Daoy (cell line): ENCODE measurements around the gene RHBG. TPM values are rescaled to one million over a fixed set of nuclear protein-coding genes. Genes with fewer than 3 reads are reported as not detected.
"Not testable (repeated sequence)": the region's sequence is repeated elsewhere in the genome, so short reads cannot be mapped to it uniquely, and the experiment has no call there.

ENCODE experiments used
- DNase-seq: peaks from one replicate; pipeline ENCODE4 v3.0.0-alpha.2; 2015; ENCODE audit warnings: low read depth
- total RNA-seq: library from RNA; depleted of rRNA; stranded (reverse); fragments of >200 nt; shearing (Covaris generic); gene quantifications from 2 replicates; pipeline ENCODE4 v1.2.3, GENCODE V29; 2014; rRNA removed

RHBG gene
- 0.06 TPM in 1 of 2 replicates, not detected in the other for total RNA-seq

- peak; percentile 33 for DNase-seq
Measured at GRCh38 chr1:156368889-156369684, at the start of gene RHBG. TSS of gene RHBG (plus strand) at chr1:156369211. CDS start at chr1:156369250, 39 bp downstream.

GRCh38 chr1:156319664-156320063 lies 49.3 kb upstream of the RHBG start:
- DNase-seq: no peak

DNA sequence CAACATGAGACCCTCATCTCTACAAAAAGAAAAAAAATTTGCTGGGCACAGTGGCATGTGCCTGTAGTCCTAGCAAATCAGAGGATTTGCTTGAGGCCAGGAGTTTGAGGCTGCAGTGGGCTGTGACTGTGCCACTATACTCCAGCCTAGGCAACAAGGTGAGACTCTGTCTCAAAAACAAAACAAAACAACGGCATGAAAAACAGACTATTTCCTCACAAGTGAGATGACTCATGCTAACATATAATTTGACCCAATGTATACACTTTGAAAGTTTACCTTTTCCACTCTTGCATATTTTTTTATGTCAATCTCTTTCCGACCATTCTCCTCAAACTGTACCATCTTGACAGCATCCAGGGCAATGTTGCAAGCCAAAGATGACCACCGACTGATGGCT lies 48.5 kb upstream of the RHBG start:
- no peak for DNase-seq

- DNase-seq: not testable (repeated sequence)
Measured at GRCh38 chr1:156323179-156323578, 45.8 kb upstream of the RHBG start.

GRCh38 chr1:156336242-156336641 lies 32.8 kb upstream of the RHBG start:
- no peak for DNase-seq

DNA sequence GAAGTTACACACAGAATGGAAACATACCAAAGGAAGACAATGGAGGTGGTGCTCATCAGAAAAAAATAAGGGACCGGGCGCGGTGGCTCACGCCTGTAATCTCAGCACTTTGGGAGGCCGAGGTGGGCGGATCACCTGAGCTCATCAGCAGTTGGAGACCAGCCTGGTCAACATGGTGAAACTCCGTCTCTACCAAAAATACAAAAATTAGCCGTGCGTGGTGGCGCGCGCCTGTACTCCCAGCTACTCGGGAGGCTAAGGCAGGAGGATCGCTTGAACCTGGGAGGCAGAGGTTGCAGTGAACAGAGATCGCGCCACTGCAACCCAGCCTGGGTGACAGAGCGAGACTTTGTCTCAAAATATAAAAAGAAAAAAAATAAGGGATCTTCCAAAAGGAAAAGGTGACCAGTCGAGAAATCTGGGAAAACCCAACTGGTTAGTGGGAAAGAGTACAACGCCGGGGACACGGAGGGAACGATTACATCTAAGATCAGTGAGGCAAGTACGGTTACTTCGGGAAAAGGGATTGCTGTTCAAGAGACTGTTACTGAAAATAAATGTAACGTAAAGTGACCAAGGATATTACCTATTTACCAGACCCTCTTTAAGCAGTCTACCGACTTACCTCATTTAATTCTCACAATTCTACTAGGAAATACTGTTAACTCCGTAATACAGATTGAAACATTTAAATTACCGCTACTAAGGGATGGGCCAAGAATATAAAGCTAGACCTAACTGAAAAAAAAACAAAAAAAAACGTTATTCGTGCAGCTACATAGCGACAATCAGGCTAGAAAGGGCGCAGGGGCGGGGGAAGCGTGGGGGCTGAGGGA lies 31.7 kb upstream of the RHBG start:
- DNase-seq: no peak

DNA sequence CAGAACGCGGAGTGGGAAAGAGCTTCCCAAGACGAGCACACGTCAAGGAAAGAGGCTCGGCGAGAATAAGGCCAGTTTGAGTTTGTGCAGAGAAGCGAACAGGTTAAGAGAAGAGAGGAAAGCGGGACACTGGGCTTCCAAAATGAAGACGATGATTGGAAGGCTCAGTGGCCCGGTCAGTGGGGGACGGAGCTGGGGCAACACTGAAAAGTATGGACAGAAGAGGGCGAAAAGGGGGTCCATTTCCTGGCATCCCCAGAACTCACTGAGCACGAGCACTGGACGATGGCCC lies 31.2 kb upstream of the RHBG start:
- no peak for DNase-seq

DNA sequence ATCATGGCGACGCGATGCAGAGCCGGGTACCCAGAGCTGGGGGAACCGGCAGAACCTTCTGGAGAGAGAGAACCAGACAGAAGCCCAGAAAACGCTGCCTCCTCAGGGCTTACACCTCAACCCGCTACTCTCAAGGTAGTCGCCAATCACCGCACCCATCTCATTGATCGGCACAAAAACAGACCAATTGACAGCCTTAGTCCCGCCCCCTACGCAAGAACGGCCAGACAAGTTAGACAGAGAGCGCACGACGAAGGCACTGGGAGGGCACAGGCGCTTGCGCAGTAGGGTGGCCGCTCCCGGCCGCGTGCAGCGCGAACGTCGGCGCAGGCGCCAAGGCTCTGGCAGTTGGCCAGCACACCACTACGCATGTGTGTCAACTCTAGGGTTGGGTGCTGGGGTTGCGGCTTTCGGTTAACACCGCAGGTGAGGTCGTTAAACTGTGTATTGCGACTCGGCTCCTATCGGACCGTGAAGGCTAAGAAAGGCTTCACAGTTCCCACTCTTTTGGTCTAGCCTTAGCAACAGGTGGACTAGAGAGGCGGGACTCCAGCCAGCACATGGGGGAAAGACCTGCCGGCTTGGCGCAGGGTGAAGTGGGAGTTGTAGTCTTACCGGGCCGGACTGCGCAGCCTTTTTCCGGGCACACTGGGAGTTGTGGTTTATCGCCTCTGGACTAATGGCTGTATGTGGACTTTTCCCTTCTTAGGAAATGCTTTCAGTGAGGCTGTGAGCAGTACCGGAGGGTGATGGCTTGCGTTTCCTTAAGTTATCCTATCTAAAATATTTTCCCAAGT lies 30.6 kb upstream of the RHBG start, which contains the start of the genes CCT3 and TSACC:
CCT3 (minus strand) TSS at position 113 of the 797 bp plus-strand sequence; CDS start at position 5, 108 bp downstream.
TSACC (plus strand) TSS at position 347 of the 797 bp plus-strand sequence. CDS start 1,232 bp downstream, outside the sequence.
- peak; percentile 100 for DNase-seq

DNA sequence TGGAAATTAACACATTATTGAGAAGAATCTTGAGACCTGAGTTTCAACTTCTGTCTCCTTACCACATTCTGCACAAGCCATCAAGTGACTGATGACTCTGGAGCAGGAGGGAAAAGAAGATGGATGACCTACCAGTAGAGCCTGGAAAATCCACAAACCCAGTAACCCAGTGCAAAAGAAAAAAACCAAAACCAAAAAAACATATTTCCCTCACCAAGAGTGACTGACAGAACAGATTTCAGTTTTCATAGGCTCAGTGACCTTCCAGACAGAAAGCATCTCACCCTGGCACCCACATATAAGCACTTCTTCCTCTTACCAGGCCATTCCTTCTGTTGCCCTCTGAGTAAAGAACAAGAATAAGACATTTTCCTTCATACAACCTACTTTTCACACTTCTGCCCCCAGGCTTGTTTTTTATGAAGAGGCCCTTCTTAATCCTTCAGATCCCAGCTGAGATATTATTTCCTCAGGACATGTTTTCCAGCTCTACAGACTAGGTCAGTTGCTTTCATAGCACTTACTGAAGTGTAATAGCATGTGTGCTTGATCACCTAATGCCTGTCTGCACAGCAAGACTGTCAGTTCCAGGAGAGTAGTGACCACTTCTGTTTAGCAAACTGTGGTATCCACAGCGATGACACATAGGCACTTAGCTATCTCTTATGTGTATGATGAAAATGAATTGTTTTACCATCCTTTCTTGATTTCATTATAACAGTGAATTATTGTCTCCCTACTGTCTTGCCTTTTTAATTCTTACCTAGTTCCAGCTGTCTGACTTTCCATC lies 26.6 kb upstream of the RHBG start:
- DNase-seq: no peak

GRCh38 chr1:156344409-156344808 lies 24.6 kb upstream of the RHBG start:
- no peak for DNase-seq

DNA sequence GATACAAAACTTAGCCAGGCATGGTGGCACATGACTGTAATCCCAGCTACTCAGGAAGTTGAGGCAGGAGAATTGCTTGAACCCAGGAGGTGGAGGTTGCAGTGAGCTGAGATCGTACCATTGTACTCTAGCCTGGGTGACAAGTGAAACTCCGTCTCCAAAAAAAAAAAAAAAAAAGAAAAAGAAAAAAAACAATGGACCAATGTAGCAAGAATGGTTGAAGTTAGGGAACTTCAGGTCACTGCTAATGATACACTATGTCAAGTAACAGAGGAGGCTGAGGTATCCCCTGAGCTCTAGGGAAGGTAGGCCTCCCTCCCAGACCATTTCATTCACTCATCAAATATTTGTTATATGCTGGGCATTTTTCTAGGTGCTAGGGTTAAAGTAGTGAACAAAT lies 23.0 kb upstream of the RHBG start:
- DNase-seq: not testable (repeated sequence)

- no peak for DNase-seq
Measured at GRCh38 chr1:156346636-156347035, 22.4 kb upstream of the RHBG start.

DNA sequence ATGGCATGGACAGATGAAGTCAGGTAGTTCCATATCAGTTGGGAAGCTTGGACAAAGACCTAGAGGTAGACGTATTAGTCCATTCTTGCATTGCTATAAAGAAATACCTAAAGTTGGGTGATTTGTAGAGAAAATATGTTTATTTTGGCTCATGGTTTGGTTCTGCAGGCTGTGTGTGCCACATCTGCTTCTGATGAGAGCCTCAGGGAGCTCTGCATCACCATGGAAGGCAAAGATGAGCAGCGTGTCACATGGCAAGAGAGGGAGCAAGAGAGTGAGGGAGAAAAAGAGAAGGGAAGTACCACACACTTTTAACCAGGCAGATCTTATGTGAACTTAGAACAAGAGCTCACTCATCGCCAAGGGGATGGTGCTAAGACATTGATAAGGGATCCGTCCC lies 21.7 kb upstream of the RHBG start:
- no peak for DNase-seq

DNA sequence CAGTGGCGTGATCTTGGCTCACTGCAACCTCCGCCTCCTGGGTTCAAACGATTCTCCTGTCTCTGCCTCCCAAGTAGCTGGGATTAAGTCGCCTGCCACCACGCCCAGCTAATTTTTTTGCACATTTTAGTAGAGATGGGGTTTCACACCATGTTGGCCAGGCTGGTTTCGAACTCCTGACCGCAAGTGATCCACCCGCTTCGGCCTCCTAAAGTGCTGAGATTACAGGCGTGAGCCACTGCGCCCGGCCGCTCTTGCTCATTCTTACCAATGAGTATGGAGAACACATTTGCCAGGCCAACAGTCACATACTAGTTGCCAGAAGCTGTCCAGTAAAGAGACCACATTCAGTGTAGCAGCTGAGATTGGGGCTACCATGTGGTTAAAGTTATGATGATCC lies 16.5 kb upstream of the RHBG start:
- DNase-seq: not testable (repeated sequence)

DNA sequence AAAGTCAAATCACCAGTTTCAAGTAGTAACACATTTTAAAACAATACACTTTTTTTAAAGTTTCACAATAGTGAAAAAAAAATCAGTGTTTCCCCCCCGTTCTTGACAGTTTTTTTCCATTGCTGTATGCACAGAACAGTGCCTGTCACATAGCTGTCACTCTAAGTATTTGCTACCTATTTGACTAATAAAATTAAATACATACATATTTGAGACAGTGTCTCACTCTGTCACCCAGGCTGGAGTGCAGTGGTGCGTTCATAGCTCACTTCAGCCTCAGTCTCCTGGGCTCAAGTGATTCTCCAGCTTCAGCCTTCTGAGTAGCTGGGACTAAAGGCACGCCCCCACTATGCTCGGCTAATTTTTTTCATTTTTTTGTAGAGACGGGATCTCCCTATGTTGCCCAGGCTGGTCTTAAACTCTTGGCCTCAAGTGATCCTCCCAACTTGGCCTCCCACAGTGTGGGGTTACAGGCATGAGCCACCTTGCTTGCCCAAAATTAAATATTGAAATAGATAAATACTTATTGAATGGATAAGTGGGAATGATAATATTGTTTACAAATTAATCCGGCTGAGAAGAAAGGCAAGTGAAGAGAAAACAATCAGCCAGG lies 12.6 kb upstream of the RHBG start:
- DNase-seq: no peak

DNA sequence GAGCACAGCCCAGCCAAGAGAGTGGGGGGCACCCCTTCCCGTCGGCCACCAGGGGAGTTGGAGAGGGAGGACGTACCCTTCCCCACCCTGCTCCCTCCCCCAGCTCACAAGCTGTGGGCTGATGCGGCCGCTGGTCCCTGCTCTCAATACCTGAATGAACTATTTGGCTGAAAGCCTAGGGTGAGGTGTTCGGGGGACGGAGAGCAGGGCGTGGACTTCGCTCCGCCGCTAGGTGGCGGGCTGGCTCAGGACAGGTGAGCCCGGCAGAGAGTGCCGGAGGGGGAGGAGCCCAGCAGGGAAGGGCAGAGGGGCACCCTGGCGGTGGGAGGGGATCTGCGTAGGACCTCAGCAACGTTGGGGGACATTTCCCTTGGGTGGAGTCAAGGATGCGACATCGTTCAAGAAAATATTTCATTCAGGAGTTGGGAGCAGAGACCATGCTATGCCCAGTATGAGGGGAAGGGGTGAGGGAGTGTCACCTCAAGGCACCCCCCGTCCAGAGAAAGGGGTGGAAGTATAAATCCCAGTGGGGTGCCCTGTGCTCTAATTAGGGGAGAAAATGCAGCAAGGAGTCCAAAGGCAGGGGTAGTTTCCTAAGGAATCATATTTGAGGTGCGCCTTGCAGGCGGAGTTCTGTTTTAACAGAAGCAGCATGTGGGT lies 12.0 kb upstream of the RHBG start:
- peak; percentile 71 for DNase-seq

- DNase-seq: no peak
Measured at GRCh38 chr1:156357977-156358376, 11.0 kb upstream of the RHBG start.

GRCh38 chr1:156358641-156359040 lies 10.4 kb upstream of the RHBG start:
- DNase-seq: no peak

DNA sequence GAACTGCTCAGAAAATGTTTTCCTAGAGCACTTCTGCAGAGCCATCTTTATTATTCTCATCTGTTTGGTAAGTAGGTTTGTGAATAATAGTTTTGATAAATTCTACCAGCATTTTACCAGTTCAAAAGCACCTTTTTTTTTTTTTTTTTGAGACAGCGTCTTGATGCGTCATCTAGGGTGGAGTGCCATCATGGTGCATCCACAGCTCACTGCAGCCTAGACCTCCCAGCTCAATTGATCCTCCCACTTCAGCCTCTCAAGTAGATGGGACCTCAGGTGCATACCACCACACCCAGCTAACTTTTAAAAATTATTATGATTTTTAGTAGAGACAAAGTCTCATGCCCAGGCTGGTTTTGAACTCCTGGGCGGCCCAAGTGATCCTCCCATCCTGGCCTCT lies 9.8 kb upstream of the RHBG start:
- DNase-seq: no peak

- peak; percentile 34 for DNase-seq
Measured at GRCh38 chr1:156359973-156360372, 9.0 kb upstream of the RHBG start.
